HL-60/S4 treated with phorbol 12-myristate 13-acetate at 8.2 ng/mL for 4 days and 3 days (cell line): ENCODE measurements around the gene PCSK5.
"Not testable (repeated sequence)": the region's sequence is repeated elsewhere in the genome, so short reads cannot be mapped to it uniquely, and the experiment has no call there.

Experiments
- in situ Hi-C: fragments of 300-500 bp; cut with MboI; formaldehyde crosslinking; loops from 2 replicates; pipeline ENCODE4 v1.15.0; 2022; ENCODE audit warnings: low sequenced_read_pairs

PCSK5 gene

GRCh38 chr9:75890472-75891276 lies at the start of gene PCSK5:
Gene PCSK5, plus strand, starts transcription at chr9:75890673. Its CDS starts 509 bp downstream, at chr9:75891182.
- in situ Hi-C loops: no loop called here

DNA sequence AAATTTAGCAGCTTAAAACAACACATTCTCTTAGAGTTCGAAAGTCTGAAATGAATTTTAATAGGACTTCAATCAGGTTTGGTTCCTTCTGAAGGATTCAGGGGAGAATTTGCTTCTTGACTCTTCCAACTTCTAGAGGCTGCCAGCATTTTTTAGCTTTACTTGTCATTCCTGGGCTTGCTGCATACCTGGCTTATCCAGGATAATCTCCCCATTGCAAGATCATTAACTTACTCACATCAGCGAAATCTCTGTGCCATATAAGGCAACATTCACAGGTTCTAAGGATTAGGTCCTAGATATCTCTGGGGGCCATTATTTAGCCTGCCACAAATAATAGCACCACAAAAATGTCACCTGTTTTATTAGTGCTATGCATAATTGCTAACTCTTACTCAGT lies 46.2 kb upstream of the PCSK5 start:
- in situ Hi-C loops: no loop called here

DNA sequence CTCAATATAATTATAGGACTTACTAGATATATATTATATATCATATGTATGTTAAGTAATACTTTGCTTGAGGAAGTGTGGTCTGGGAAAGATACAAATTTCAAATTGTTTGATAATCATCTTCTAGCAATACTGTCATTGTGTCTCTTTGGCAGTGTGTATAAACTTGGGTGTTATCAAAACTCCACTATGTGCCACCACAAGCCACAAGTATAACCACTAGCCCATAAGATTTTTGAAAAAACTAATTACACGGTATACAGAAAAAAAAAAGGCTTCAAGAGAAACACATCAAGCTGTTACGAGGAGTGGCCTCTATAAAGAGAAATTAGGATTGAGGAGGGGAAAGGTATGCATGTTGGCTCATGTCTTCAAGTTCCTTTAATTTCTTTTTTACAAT lies 44.7 kb upstream of the PCSK5 start:
- in situ Hi-C loops: no loop called here

DNA sequence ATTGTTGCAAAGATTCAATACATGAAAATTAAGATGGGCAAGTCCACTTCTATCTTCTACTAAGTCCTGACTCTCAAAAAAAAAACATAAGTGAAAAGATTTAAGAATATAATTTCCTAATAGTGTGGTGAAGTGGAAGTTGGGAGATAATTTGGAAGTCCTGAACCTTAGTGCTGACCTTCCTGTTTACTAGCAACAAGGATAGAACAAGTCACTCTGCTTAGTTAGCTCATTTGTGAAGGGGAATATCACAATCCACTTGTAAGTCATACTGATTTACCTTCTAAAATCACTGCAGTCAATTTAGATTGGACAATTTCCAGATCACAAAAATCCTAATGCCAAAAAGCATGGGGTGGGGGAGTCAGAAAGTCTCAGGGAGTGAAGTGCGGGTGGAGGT lies 43.4 kb upstream of the PCSK5 start:
- in situ Hi-C loops: no loop called here

DNA sequence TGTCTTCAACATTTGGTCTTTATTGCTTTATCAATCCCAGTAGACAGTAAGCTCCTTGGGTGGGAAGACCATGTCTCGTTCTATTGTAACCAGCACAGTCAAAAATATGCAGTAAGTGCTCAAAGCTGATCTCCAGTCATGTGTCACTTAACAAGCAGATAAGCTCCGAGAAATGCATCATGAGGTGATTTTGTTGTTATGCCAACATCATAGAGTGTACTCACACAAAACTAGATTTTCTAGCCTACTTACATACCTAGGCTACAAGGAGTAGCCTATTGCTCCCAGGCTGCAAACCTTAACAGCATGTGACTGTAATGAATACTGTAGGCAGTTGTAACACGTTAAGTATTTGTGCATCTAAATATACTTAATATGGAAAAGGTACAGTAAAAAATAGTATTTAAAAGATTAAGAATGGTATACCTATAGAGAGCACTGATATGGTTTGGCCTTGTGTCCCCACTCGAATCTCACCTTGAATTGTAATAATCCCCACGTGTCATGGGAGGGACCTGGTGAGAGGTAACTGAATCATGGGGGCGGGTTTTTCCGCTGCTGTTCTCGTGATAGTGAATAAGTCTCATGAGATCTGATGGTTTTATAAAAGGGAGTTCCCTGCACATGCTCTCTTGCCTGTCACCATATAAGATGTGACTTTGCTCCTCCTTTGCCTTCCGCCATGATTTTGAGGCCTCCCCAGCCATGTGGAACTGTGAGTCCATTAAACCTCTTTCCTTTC lies 39.8 kb upstream of the PCSK5 start:
- in situ Hi-C loops: no loop called here

- in situ Hi-C loops: no loop called here
Observed at GRCh38 chr9:75851917-75852316, 38.6 kb upstream of the PCSK5 start.

- in situ Hi-C loops: no loop called here
Observed at GRCh38 chr9:75852746-75853145, 37.7 kb upstream of the PCSK5 start.

DNA sequence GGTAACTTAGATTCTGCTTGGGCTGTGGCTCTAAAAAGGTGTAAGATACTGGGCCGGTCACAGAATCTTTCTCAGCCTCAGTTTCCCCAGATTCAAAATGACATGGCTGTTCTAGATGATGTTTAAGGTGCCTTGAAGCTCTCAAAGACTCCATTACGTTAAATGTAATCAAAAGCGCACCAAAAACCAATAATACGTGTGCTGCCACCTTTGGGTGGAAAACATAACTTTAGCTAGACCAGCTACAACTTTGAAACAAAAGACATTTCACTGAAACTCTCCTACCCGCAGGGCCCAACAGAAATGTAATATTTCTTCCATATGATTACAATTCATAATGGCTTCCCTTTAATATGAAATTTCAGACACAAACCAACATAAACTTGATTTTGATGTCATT lies 35.0 kb upstream of the PCSK5 start:
- in situ Hi-C loops: no loop called here

DNA sequence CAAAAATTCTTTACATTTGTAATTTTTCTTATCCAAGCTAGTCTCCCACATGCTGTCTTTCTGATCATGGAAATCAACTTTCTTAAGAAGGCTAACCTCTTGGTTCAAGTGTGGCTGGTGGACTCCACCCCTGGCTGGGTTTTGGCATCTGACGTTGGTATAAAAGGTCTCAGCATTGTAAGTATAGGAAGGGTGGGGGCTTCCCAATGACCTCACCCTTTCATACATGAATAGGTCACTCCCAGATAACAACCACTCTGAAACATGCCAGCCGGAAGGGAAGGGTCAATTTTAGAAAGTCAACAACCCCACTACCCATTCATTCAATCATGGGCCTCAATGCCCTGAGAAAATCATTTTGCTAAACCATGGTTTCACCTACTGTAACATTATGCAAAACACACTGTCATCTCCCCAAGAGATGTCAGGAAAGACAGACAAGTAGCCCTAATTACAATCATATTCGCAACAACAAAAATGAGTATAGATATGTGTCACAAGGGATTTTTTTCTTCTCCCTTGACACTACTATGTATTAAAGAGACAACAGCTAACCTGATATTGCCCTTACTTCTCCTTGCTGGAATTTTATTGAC lies 31.9 kb upstream of the PCSK5 start:
- in situ Hi-C loops: no loop called here

DNA sequence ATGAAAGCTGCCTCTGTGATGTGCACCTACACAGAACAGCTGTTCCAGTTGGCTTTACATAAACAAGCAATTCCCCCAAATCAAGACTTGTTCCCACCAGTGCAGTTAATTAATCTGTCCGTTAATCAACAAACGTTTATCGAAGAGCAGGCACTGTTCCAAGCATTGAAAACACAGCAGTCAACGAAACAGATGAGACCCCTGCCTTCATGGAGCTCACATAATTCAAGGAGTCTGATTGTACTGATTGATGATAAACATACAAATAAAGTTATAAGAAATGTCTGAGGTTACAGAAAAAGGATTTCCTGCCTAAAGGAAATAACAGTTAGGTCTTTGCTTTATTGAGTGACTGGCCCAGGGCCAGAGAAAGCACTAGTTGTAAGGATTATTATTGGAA lies 26.2 kb upstream of the PCSK5 start:
- in situ Hi-C loops: no loop called here

GRCh38 chr9:75866273-75866871 lies 24.1 kb upstream of the PCSK5 start:
- in situ Hi-C loops: no loop called here

DNA sequence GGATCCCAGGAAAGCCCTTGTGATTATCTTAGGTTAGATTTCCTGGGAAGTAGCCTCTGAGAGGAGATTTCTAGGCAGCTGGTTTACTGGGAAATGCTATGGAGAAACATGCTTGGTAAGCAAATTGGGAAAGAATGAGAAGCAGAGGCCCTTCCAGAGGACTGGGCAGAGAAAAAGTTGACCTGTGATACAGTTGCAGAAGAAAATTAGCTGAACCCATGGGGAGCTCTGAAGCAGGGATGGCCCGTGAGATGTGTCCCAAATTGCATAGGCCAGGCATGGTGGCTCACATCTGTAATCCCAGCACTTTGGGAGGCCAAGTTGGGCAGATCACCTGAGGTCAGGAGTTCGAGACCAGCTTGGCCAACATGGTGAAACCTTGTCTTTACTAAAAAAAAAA lies 21.9 kb upstream of the PCSK5 start:
- in situ Hi-C loops: not testable (repeated sequence)

DNA sequence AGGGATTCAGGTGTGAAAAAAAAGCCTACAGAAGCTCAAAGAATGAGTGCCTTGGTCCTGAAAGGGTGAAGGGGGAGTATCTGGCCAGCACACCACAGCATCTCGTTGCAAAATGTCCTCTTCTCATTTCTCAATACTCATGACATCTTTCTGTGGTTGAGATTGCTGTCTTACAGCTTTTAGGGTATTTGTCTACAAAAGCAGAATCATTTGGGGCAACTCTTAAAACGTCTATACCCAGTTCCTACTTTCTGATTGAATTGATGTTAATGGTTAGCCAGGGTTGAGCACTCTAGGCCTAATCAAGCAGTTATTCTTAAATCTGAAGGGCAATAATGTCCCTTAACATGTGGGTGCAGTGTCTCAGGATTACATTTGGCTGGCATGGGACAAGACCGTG lies 21.2 kb upstream of the PCSK5 start:
- in situ Hi-C loops: no loop called here

DNA sequence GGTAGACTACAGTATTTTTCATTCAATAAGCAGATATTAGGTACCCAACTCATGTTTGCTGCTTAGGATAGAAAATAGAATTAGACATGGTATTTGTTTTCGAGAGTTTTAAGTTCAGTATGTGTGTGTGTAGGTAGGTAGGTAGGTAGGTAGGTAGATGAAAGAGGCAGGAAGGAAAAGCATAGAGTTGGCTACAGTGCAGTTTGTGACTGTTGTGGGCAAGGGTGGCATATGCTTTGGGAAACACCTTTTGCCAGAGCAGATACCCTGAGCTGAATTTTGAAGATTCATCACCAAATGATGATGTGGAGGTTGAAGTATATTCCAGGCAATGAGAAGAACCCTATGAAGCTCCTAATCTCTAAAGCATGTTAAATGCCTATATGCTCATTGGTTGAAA lies 20.0 kb upstream of the PCSK5 start:
- in situ Hi-C loops: no loop called here

- in situ Hi-C loops: no loop called here
Observed at GRCh38 chr9:75871624-75872023, 18.8 kb upstream of the PCSK5 start.

DNA sequence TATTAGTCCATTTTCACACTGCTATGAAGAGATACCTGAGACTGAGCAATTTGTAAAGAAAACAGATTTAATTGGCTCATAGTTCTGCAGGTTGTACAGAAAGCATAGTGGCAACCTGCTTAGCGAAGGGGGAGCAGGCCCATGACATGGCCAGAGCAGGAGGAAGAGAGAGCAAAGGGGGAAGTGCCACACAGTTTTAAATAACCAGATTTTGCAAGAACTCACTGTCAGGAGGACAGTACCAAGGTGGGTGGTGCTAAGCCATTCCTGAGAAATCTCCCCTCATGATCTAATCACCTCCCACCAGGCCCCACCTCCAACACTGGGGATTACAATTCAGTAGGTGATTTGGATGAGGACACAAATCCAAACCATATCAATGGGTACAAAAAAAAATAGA lies 16.8 kb upstream of the PCSK5 start:
- in situ Hi-C loops: no loop called here

DNA sequence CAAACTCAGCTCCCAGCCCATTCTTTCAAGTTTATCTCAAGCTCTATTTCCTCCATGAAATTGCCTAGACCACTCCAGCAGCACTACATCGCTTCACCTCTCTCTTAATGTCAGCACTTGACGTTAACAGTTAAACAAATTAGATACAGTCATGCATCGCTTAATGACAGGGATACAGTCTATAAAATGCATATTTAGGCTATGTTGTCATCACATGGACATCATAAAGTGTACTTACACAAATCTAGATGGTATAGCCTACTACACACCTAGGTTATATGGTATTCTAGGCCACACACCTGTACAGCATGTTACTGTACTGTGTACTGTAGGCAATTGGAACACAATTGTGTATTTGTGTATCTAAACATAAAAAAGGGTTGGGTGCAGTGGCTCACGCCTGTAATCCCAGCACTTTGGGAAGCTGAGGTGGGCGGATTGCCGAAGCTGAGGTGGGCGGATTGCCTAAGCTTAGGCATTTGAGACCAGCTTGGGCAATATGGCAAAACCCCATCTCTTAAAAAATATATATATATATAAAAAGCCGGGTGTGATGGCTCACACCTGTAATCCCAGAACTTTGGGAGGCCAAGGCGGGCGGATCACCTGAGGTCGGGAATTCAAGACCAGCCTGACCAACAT lies 13.4 kb upstream of the PCSK5 start:
- in situ Hi-C loops: no loop called here

- in situ Hi-C loops: no loop called here
Observed at GRCh38 chr9:75878488-75878860, 12.0 kb upstream of the PCSK5 start.

DNA sequence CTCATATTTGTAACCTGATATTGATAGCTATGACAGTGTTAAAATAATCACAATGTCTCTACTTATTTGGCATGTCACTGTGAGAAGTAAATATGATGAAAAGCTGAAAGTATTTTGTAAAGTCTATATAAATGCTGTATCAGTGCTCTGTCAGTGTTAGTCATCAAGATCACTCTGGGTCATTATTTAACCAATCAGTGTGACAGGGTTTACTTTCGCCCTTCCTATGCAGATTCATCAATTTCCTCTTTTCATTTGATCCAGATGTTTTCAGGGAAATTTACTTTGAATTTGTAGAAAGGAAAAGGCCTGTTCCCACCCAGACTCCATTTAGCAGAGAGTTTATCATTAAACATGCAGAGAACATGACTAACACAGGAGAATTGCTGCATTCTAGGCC lies 9.9 kb upstream of the PCSK5 start:
- in situ Hi-C loops: no loop called here

GRCh38 chr9:75881761-75882160 lies 8.7 kb upstream of the PCSK5 start:
- in situ Hi-C loops: no loop called here

GRCh38 chr9:75885652-75886051 lies 4.8 kb upstream of the PCSK5 start:
- in situ Hi-C loops: no loop called here
